Breast epithelium (tissue), 4 donors: ENCODE data around the gene RHOG. TPM values are rescaled to one million over a fixed set of nuclear protein-coding genes. Genes with fewer than 3 reads are reported as not detected.

Experiments used
- DNase-seq, 2 donors: peaks; one replicate each; pipeline ENCODE4 v3.0.0-alpha.2; 2019; ENCODE audit warnings: low spot score in 2 of 2
- H3K27ac ChIP-seq, 2 donors: fragments of 200-600 bp; sonication (generic) in 1 of 2; one replicate each; pipeline ENCODE4 v1.5.1; 2016 to 2019; ENCODE audit warnings: mild to moderate bottlenecking in 1 of 2
- H3K27me3 ChIP-seq, 2 donors: fragments of 200-600 bp; sonication (generic) in 1 of 2; one replicate each; pipeline versions ENCODE4 v1.5.1 to v1.6.0; 2017 to 2019; ENCODE audit warnings: control low read depth in 1 of 2, mild to moderate bottlenecking in 1 of 2
- H3K36me3 ChIP-seq: fragments of 200-600 bp; one replicate; pipeline ENCODE4 v1.5.1; 2019
- H3K4me1 ChIP-seq, 2 donors: fragments of 200-600 bp; sonication (generic); one replicate each; pipeline ENCODE4 v1.5.1; 2016 to 2019; ENCODE audit warnings: control low read depth in 1 of 2
- H3K4me3 ChIP-seq, 3 donors: fragments of 200-600 bp; sonication (generic); 1 replicate in 2 of 3; 2 replicates in 1 of 3; pipeline ENCODE4 v1.5.1; 2016 to 2019; ENCODE audit warnings: mild to moderate bottlenecking in 3 of 3, moderate library complexity in 2 of 3
- H3K9me3 ChIP-seq, 2 donors: fragments of 200-600 bp; sonication (generic) in 1 of 2; one replicate each; pipeline ENCODE4 v1.5.1; 2016 to 2019; ENCODE audit warnings: control low read depth in 1 of 2
- CTCF ChIP-seq, 3 donors: fragments of 450-650 bp; IDR thresholded peaks; one replicate each; pipeline ENCODE4 v1.5.1; 2016 to 2017; ENCODE audit warnings: antibody characterized with exemption in 3 of 3, mild to moderate bottlenecking in 3 of 3, moderate library complexity in 3 of 3
- POLR2A ChIP-seq: fragments of 450-650 bp; IDR thresholded peaks from one replicate; pipeline ENCODE4 v1.6.1; 2016; ENCODE audit warnings: antibody characterized with exemption, mild to moderate bottlenecking, moderate library complexity
- POLR2AphosphoS5 ChIP-seq, 3 donors: sonication (generic); formaldehyde crosslinking; IDR thresholded peaks; one replicate each; pipeline ENCODE4 v1.6.1; 2017; ENCODE audit warnings: antibody characterized with exemption in 3 of 3
- intact Hi-C: fragments of 100-400 bp; cut with DNase I; formaldehyde crosslinking; loops from one replicate; pipeline ENCODE4 v1.15.1; 2023; ENCODE audit warnings: low total_unique reads
- total RNA-seq, 3 donors: library from RNA; depleted of rRNA; stranded (reverse); fragments of >200 nt; gene quantifications; one replicate each; pipeline ENCODE4 v1.1.0, GENCODE V29; 2016

RHOG gene
- total RNA-seq, 3 donors from 2014 or later = 37.0 to 68.2 (median 37.0) TPM

- Histone ChIP-seq H3K9me3 (no peaks in the 10 kb centered on the region), H3K27ac (no peak overlapping the region), H3K27me3 (no peaks in the 10 kb centered on the region), H3K4me1 (no peaks in the 10 kb centered on the region), H3K4me3 (no peak overlapping the region), H3K36me3 (no peaks in the 10 kb centered on the region)
- TF ChIP-seq CTCF (IDR thresholded peaks at IDR 0.05) (no peak), POLR2AphosphoS5 (IDR thresholded peaks at IDR 0.05) (no peak), POLR2A (no peak)
- DNase-seq = no peak
- intact Hi-C loops = no loop called here
These were observed 16.8 kb downstream of the RHOG start for GRCh38 chr11:3823762-3824506.

DNA sequence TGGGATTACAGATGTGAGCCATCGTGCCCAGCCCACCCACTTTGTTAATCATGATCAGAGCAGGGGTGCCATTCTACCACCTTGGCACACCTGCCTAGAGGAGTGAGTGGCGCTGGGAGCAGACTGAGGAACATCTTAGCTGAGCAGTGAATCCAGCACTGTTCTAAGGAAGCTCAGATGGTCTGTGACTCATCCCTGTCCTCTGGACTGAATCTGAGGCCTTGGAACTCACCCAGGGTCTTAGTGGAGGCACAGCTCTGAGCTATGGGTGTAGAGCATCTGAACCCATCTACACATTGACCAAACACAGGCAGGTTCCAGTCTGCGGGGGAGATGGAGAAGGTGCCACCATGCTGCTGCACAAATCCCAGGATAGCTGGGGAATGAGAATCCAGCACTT, 17.5 kb downstream of the RHOG start:
- Histone ChIP-seq H3K4me3 (no peak overlapping the region), H3K36me3 (no peaks in the 10 kb centered on the region), H3K4me1 (no peaks in the 10 kb centered on the region), H3K27ac (no peak overlapping the region), H3K27me3 (no peaks in the 10 kb centered on the region), H3K9me3 (no peaks in the 10 kb centered on the region)
- intact Hi-C loops = no loop called here
- no peak for DNase-seq
- TF ChIP-seq POLR2AphosphoS5 (IDR thresholded peaks at IDR 0.05) = no peak
- no peak for TF ChIP-seq POLR2A
- TF ChIP-seq CTCF (IDR thresholded peaks at IDR 0.05) = no peak

DNA sequence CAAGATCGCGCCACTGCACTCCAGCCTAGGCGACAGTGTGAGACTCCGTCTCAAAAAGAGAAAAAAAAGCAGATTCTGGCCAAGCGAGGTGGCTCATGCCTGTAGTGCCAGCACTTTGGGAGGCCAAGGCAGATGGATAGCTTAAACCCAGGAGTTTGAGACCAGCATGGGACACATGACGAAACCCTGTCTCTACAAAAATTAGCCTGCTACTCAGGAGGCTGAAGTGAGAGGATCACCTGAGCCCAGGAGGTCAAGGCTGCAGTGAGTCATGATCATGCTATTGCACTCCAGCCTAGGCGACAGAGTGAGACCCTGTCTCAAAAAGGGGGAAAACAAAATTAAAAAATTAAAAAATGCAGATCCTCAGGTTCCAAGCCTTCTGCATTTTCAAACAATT, 18.4 kb downstream of the RHOG start:
- no peaks in the 10 kb centered on the region for H3K4me1 ChIP-seq
- no peaks in the 10 kb centered on the region for H3K36me3 ChIP-seq
- H3K9me3 ChIP-seq = no peaks in the 10 kb centered on the region
- TF ChIP-seq CTCF (IDR thresholded peaks at IDR 0.05) (no peak), POLR2AphosphoS5 (IDR thresholded peaks at IDR 0.05) (no peak), POLR2A (no peak)
- intact Hi-C loops = no loop called here
- no peak overlapping the region for H3K27ac ChIP-seq
- no peaks in the 10 kb centered on the region for H3K27me3 ChIP-seq
- H3K4me3 ChIP-seq = no peak overlapping the region
- no peak for DNase-seq

GRCh38 chr11:3820971-3821370, 19.8 kb downstream of the RHOG start:
- H3K9me3 ChIP-seq = no peaks in the 10 kb centered on the region
- intact Hi-C loops = no loop called here
- no peaks in the 10 kb centered on the region for H3K27me3 ChIP-seq
- H3K4me1 ChIP-seq = no peaks in the 10 kb centered on the region
- H3K27ac ChIP-seq = no peak overlapping the region
- no peak overlapping the region for H3K4me3 ChIP-seq
- H3K36me3 ChIP-seq = no peaks in the 10 kb centered on the region
- no peak for TF ChIP-seq CTCF (IDR thresholded peaks at IDR 0.05)
- TF ChIP-seq POLR2AphosphoS5 (IDR thresholded peaks at IDR 0.05) = no peak
- TF ChIP-seq POLR2A = no peak
- DNase-seq = no peak

DNA sequence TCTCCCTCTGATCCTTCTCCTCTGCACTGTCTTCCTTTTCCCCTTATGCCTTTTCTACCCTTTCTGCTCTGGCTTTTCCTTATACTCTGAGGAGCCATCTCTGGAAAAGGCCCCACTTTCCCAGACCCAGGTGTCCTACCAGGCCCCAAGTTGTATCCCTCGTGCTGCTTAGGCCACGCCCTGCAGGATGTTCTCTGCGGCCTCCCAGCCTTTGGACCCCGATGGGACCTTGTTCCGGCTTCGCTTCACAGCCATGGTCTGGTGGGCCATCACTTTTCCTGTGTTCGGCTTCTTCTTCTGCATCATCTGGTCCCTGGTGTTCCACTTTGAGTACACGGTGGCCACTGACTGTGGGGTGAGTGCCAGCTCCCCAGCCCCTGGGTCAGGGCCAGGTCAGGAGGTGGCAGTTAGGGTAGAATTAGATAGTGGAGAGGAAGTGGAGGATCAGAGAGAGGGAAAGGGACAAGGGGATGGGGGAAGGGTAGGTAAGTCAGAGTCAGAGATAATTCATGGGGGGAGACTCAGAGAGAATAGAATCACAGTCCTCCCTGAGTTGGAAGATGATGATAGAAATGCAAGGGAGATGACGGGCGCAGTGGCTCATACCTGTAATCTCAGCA, 23.5 kb downstream of the RHOG start:
- no peaks in the 10 kb centered on the region for H3K4me1 ChIP-seq
- H3K4me3 ChIP-seq = no peak overlapping the region
- TF ChIP-seq POLR2A (no peak), POLR2AphosphoS5 (IDR thresholded peaks at IDR 0.05) (no peak), CTCF (IDR thresholded peaks at IDR 0.05) (no peak)
- H3K36me3 ChIP-seq = no peaks in the 10 kb centered on the region
- H3K27me3 ChIP-seq = no peaks in the 10 kb centered on the region
- intact Hi-C loops = no loop called here
- H3K27ac ChIP-seq = peak overlapping the region in 1 of 2 donors; percentile 40
- H3K9me3 ChIP-seq = no peaks in the 10 kb centered on the region
- DNase-seq = no peak
